H1 (cell line): ENCODE results near the gene LYRM4. TPM values are rescaled to one million over a fixed set of nuclear protein-coding genes. Genes with fewer than 3 reads are reported as not detected.

Experiments used
- CTCF ChIA-PET: fragments of 300-600 bp; sonication (Branson Sonifier 250); formaldehyde crosslinking; loops from one replicate; lab custom pipeline; 2021; ENCODE audit not compliant: partially characterized antibody; lab: Charles Lee
- POLR2A ChIA-PET: fragments of 300-600 bp; sonication (Branson Sonifier 250); formaldehyde crosslinking; loops from one replicate; lab custom pipeline; 2021; ENCODE audit warnings: inconsistent platforms; ENCODE audit not compliant: partially characterized antibody; lab: Charles Lee
- DNase-seq, 2 experiments: peaks; one replicate each; pipeline versions ENCODE4 v3.0.0 to v3.0.0-alpha.2; 2010 to 2022; ENCODE audit warnings: low spot score in 2 of 2, low read depth in 1 of 2, mixed read lengths in 1 of 2
- FAIRE-seq: peaks from 2 replicates; lab custom pipeline; 2011; peaks lifted over from hg19 to GRCh38; lab: Jason Lieb, UNC
- H2AFZ ChIP-seq: 2 replicates; pipeline ENCODE4 v1.8.1; 2012; ENCODE audit warnings: low read length, inconsistent platforms
- H2AK5ac ChIP-seq: 2 replicates; pipeline ENCODE4 v1.6.1; 2013; ENCODE audit warnings: low read depth, low read length
- H2BK120ac ChIP-seq: replicated peaks from 2 replicates; pipeline ENCODE3; 2013; ENCODE audit warnings: low read depth, low read length, inconsistent platforms
- H2BK12ac ChIP-seq: 2 replicates; pipeline ENCODE4 v1.6.1; 2013; ENCODE audit warnings: low read depth, low read length
- H2BK15ac ChIP-seq: 2 replicates; pipeline ENCODE4 v1.6.1; 2013; ENCODE audit warnings: low read length
- H2BK20ac ChIP-seq: 2 replicates; pipeline ENCODE4 v1.6.1; 2013; ENCODE audit warnings: low read length
- H2BK5ac ChIP-seq: 2 replicates; pipeline ENCODE4 v1.6.1; 2013; ENCODE audit warnings: low read depth, low read length
- H3K14ac ChIP-seq: 2 replicates; pipeline ENCODE4 v1.6.1; 2013; ENCODE audit warnings: inconsistent platforms; ENCODE audit not compliant: insufficient read length
- H3K18ac ChIP-seq: 2 replicates; pipeline ENCODE4 v1.6.1; 2013; ENCODE audit warnings: low read length; ENCODE audit errors: extremely low read depth
- H3K23ac ChIP-seq: 2 replicates; pipeline ENCODE4 v1.6.1; 2013; ENCODE audit warnings: inconsistent platforms; ENCODE audit not compliant: insufficient read length
- H3K23me2 ChIP-seq: 2 replicates; pipeline ENCODE4 v1.6.1; 2013; ENCODE audit warnings: low read depth, low read length
- H3K27ac ChIP-seq: 2 replicates; pipeline ENCODE4 v1.6.1; 2011; ENCODE audit warnings: low read depth, low read length, inconsistent platforms
- H3K27me3 ChIP-seq, 4 experiments: replicated peaks in 1 of 4; 1 replicate in 1 of 4; 2 replicates in 3 of 4; pipeline versions ENCODE4 v1.6.1 to v1.8.1; 2011 to 2013; ENCODE audit warnings: low read length in 3 of 4, mild to moderate bottlenecking in 3 of 4, inconsistent platforms in 2 of 4, mixed read lengths in 2 of 4, moderate library complexity in 1 of 4; ENCODE audit not compliant: control insufficient read depth in 3 of 4, insufficient read depth in 3 of 4; ENCODE audit errors: extremely low read depth in 1 of 4
- H3K36me3 ChIP-seq, 4 experiments: 2 replicates each; pipeline versions ENCODE4 v1.6.1 to v1.8.1; 2011 to 2013; ENCODE audit warnings: mild to moderate bottlenecking in 4 of 4, low read length in 3 of 4, moderate library complexity in 2 of 4, control low read depth in 1 of 4, inconsistent platforms in 1 of 4; ENCODE audit not compliant: insufficient read depth in 4 of 4, control insufficient read depth in 2 of 4
- H3K4ac ChIP-seq: replicated peaks from 2 replicates; pipeline ENCODE3; 2013; ENCODE audit warnings: low read length, low read depth, mixed read lengths, inconsistent platforms; ENCODE audit not compliant: insufficient read length
- H3K4me1 ChIP-seq, 4 experiments: replicated peaks in 1 of 4; 1 replicate in 1 of 4; 2 replicates in 3 of 4; pipeline versions ENCODE4 v1.6.1 to v1.8.1; 2011 to 2013; ENCODE audit warnings: low read length in 3 of 4, inconsistent platforms in 2 of 4, mixed read lengths in 1 of 4; ENCODE audit not compliant: insufficient read depth in 4 of 4, control insufficient read depth in 3 of 4
- H3K4me2 ChIP-seq, 2 experiments: 2 replicates each; pipeline versions ENCODE4 v1.6.1 to v1.8.1; 2011 to 2013; ENCODE audit warnings: low read depth in 2 of 2, low read length in 2 of 2, control low read depth in 1 of 2, inconsistent platforms in 1 of 2, mild to moderate bottlenecking in 1 of 2; ENCODE audit not compliant: insufficient read depth in 1 of 2
- H3K4me3 ChIP-seq, 4 experiments: fragments of 200-600, 300-600 bp in 1 of 4; sonication (generic), shearing (Covaris generic), sonication (Bioruptor Twin) in 1 of 4; 2 replicates each; pipeline versions ENCODE4 v1.5.1 to v1.8.1; 2011 to 2016; ENCODE audit warnings: low read length in 4 of 4, low read depth in 3 of 4, control low read depth in 2 of 4, inconsistent platforms in 2 of 4, mild to moderate bottlenecking in 2 of 4, mixed read lengths in 1 of 4, moderate library complexity in 1 of 4; ENCODE audit not compliant: insufficient read depth in 2 of 4; ENCODE audit errors: extremely low read depth in 1 of 4
- H3K56ac ChIP-seq: replicated peaks from 2 replicates; pipeline ENCODE3; 2013; ENCODE audit warnings: low read depth, mild to moderate bottlenecking, mixed read lengths, low read length, inconsistent platforms; ENCODE audit not compliant: insufficient read length
- H3K79me1 ChIP-seq: 2 replicates; pipeline ENCODE4 v1.6.1; 2013; ENCODE audit warnings: low read depth, low read length, control low read depth
- H3K79me2 ChIP-seq, 2 experiments: 2 replicates each; pipeline versions ENCODE4 v1.6.1 to v1.8.1; 2012 to 2013; ENCODE audit warnings: low read length in 2 of 2, mild to moderate bottlenecking in 2 of 2, inconsistent platforms in 1 of 2; ENCODE audit not compliant: insufficient read depth in 2 of 2, control insufficient read depth in 1 of 2
- H3K9ac ChIP-seq, 4 experiments: replicated peaks in 1 of 4; 1 replicate in 1 of 4; 2 replicates in 3 of 4; pipeline versions ENCODE4 v1.6.1 to v1.8.1; 2011 to 2013; ENCODE audit warnings: low read depth in 3 of 4, low read length in 3 of 4, control low read depth in 2 of 4, mild to moderate bottlenecking in 2 of 4, moderate library complexity in 2 of 4, inconsistent platforms in 1 of 4; ENCODE audit errors: extremely low read depth in 1 of 4
- H3K9me3 ChIP-seq, 2 experiments: 2 replicates each; pipeline versions ENCODE4 v1.6.1 to v1.8.1; 2012 to 2013; ENCODE audit warnings: mild to moderate bottlenecking in 2 of 2, moderate library complexity in 2 of 2, control low read depth in 1 of 2, inconsistent platforms in 1 of 2, low read depth in 1 of 2, low read length in 1 of 2, mixed read lengths in 1 of 2; ENCODE audit not compliant: insufficient read depth in 2 of 2
- H4K20me1 ChIP-seq, 2 experiments: replicated peaks in 1 of 2; 2 replicates each; pipeline versions ENCODE3 to v1.8.1; 2011 to 2013; ENCODE audit warnings: inconsistent platforms in 2 of 2, low read length in 2 of 2, mild to moderate bottlenecking in 1 of 2; ENCODE audit not compliant: insufficient read depth in 2 of 2, control insufficient read depth in 1 of 2
- H4K5ac ChIP-seq: 2 replicates; pipeline ENCODE4 v1.6.1; 2013; ENCODE audit warnings: low read length, low read depth, mixed read lengths, inconsistent platforms; ENCODE audit not compliant: insufficient read length
- H4K8ac ChIP-seq: 2 replicates; pipeline ENCODE4 v1.8.0; 2013; ENCODE audit warnings: mild to moderate bottlenecking, moderate library complexity, low read length, inconsistent platforms; ENCODE audit not compliant: insufficient read depth; ENCODE audit errors: extremely low read depth
- H4K91ac ChIP-seq: replicated peaks from 2 replicates; pipeline ENCODE3; 2013; ENCODE audit warnings: low read length, mixed read lengths, inconsistent platforms; ENCODE audit not compliant: insufficient read length
- CTBP2 ChIP-seq: IDR thresholded peaks from 2 replicates; pipeline ENCODE4 v1.7.0; 2011; ENCODE audit warnings: borderline replicate concordance, mild to moderate bottlenecking, moderate library complexity, mixed read lengths, low read length; ENCODE audit not compliant: insufficient read depth, insufficient read length
- CTCF ChIP-seq, 3 experiments: IDR thresholded peaks; 1 replicate in 2 of 3; 2 replicates in 1 of 3; pipeline versions ENCODE4 v1.5.1 to v1.6.1; 2011; ENCODE audit warnings: low read length in 3 of 3, mild to moderate bottlenecking in 3 of 3, inconsistent platforms in 2 of 3, low read depth in 1 of 3, moderate library complexity in 1 of 3; ENCODE audit not compliant: insufficient read depth in 1 of 3; ENCODE audit errors: control extremely low read depth in 1 of 3
- GABPA ChIP-seq: IDR thresholded peaks from 2 replicates; pipeline ENCODE4 v1.6.1; 2011; ENCODE audit warnings: mild to moderate bottlenecking, low read length, moderate library complexity, borderline replicate concordance; ENCODE audit not compliant: insufficient read depth
- JUND ChIP-seq: IDR thresholded peaks from 2 replicates; pipeline ENCODE4 v1.6.1; 2011; ENCODE audit warnings: mild to moderate bottlenecking, improper control_type of control experiment, low read length
- NRF1 ChIP-seq: IDR thresholded peaks from 2 replicates; pipeline ENCODE4 v1.6.1; 2011; ENCODE audit warnings: mild to moderate bottlenecking, low read depth, low read length, improper control_type of control experiment
- POLR2A ChIP-seq, 2 experiments: IDR thresholded peaks; 1 replicate in 1 of 2; 2 replicates in 1 of 2; pipeline ENCODE4 v1.6.1; 2011; ENCODE audit warnings: low read depth in 2 of 2, low read length in 2 of 2, mild to moderate bottlenecking in 2 of 2; ENCODE audit errors: control extremely low read depth in 1 of 2
- POU5F1 ChIP-seq: IDR thresholded peaks from 2 replicates; pipeline ENCODE4 v1.6.1; 2011; ENCODE audit warnings: low read depth, mild to moderate bottlenecking, low read length, moderate library complexity
- RBBP5 ChIP-seq: IDR thresholded peaks from 2 replicates; pipeline ENCODE4 v1.7.1; 2012; ENCODE audit warnings: low read depth, mild to moderate bottlenecking, inconsistent platforms, low read length, moderate library complexity, borderline replicate concordance
- USF2 ChIP-seq: IDR thresholded peaks from 2 replicates; pipeline ENCODE4 v1.6.1; 2011; ENCODE audit warnings: low read length, improper control_type of control experiment
- WGBS, 2 experiments: shearing (Covaris generic) in 1 of 2; methylation state at CpG; one replicate each; pipeline versions ENCODE4 v1.1.6 to v1.1.7; 2013 to 2015; ENCODE audit warnings: low lambda C conversion rate in 2 of 2, mixed read lengths in 2 of 2, inconsistent platforms in 1 of 2, low coverage in 1 of 2, missing lambda C conversion rate in 1 of 2; ENCODE audit not compliant: insufficient replicate concordance in 2 of 2, insufficient coverage in 1 of 2, insufficient read length in 1 of 2; ENCODE audit errors: extremely low coverage in 1 of 2, missing lambda C conversion rate in 1 of 2; 5-methylcytosine and 5-hydroxymethylcytosine counted together
- polyA plus RNA-seq, 7 experiments: library from polyadenylated mRNA; depleted of rRNA in 3 of 7; stranded (reverse) in 5 of 7; unstranded in 2 of 7; fragments of >200 nt in 5 of 7; fragments of 200-250 nt in 2 of 7; gene quantifications; 1 replicate in 5 of 7; 2 replicates in 1 of 7; 4 replicates in 1 of 7; pipeline versions ENCODE4 v1.2.1 to v1.2.3, GENCODE V29; 2011 to 2013; ENCODE audit warnings: missing spikeins in 2 of 7, mixed read lengths in 2 of 7
- total RNA-seq: library from RNA; stranded (reverse); fragmentation: NEBNext Ultra II Directional; extraction: Animal tissue kit (Norgen Biotek cat#: 25700); gene quantifications from 2 replicates; pipeline ENCODE4 v1.2.1, GENCODE V29; 2021

LYRM4 gene
- total and polyA plus RNA-seq, 2 of the 8 experiments (the other 6 are each of a cell fraction or from before 2014, with no cell fraction given), result 56.6 to 62.8 TPM

GRCh38 chr6:5102267-5102970, 158.3 kb downstream of the LYRM4 start:
- no peak overlapping the region for H4K8ac ChIP-seq
- no peaks in the 10 kb centered on the region; a peak in 1 of 7 replicates for H3K4me1 ChIP-seq
- H3K27ac ChIP-seq, result no peak overlapping the region
- H2BK12ac ChIP-seq, result no peak overlapping the region
- H3K14ac ChIP-seq, result no peak overlapping the region
- H3K4me2 ChIP-seq, result no peak overlapping the region
- POLR2A ChIA-PET, result interaction anchor here (1.0 kb wide), 1 partner anchor 30 kb away, joined by 3 read pairs; no protein-coding TSS in a partner anchor
- FAIRE-seq, result no peak
- H2BK15ac ChIP-seq, result no peak overlapping the region
- no peak overlapping the region for H3K56ac ChIP-seq
- no peak for DNase-seq
- TF ChIP-seq USF2, result no peak
- no peak for TF ChIP-seq POU5F1
- no peak for TF ChIP-seq CTBP2
- TF ChIP-seq GABPA, result no peak
- TF ChIP-seq RBBP5, result no peak
- TF ChIP-seq POLR2A (IDR thresholded peaks at IDR 0.05; ENCODE audit: control extremely low read depth in 1 of 2, low read depth in 2 of 2, low read length in 2 of 2), result no peak
- TF ChIP-seq CTCF (IDR thresholded peaks at IDR 0.05; ENCODE audit: control extremely low read depth in 1 of 3, insufficient read depth in 1 of 3, low read depth in 1 of 3, low read length in 3 of 3), result no peak
- no peak for TF ChIP-seq NRF1
- TF ChIP-seq JUND, result no peak
- TF ChIP-seq, all 59 proteins: peak for 0
- H3K18ac ChIP-seq, result no peak overlapping the region
- no peaks in the 10 kb centered on the region for H3K36me3 ChIP-seq
- 90% methylated on average over 8 of the region's 8 CpGs; no CpG with 5 or more reads in 1 of the 2 experiments for WGBS, 2 experiments
- H3K23ac ChIP-seq, result no peak overlapping the region
- no peak overlapping the region for H4K91ac ChIP-seq
- no peaks in the 10 kb centered on the region for H3K79me1 ChIP-seq
- CTCF ChIA-PET, result interaction anchor here (0.6 to 2.6 kb wide), 4 partner anchors 9 to 844 kb away, joined by 3 to 12 read pairs (median 4); no protein-coding TSS in a partner anchor
- H4K5ac ChIP-seq, result no peak overlapping the region
- H3K4ac ChIP-seq, result no peak overlapping the region
- H3K9ac ChIP-seq, result no peak overlapping the region
- H3K23me2 ChIP-seq, result no peaks in the 10 kb centered on the region
- peaks cover 0 to 4% of the 10 kb centered on the region in 2 experiments for H4K20me1 ChIP-seq
- no peak overlapping the region for H2BK5ac ChIP-seq
- no peak overlapping the region for H2BK20ac ChIP-seq
- no peak overlapping the region for H3K4me3 ChIP-seq
- no peak overlapping the region for H2AK5ac ChIP-seq
- no peak overlapping the region for H2BK120ac ChIP-seq
- H3K79me2 ChIP-seq, result no peaks in the 10 kb centered on the region
- H3K9me3 ChIP-seq, result no peaks in the 10 kb centered on the region
- no peak overlapping the region for H2AFZ ChIP-seq
- no peaks in the 10 kb centered on the region; a peak in 1 of 7 replicates for H3K27me3 ChIP-seq
